Left lobe of liver (tissue), 2 donors: ENCODE data around the gene GPR78. TPM values are rescaled to one million over a fixed set of nuclear protein-coding genes. Genes with fewer than 3 reads are reported as not detected.

Experiments
- ATAC-seq: fragments of 200-7000 bp; cut with Tn5 transposase; one replicate; pipeline ENCODE4 v1.9.1; 2020; ENCODE audit warnings: mild to moderate bottlenecking, moderate library complexity
- DNase-seq: peaks from one replicate; pipeline ENCODE4 v3.0.0-alpha.2; 2020; ENCODE audit warnings: low spot score
- total RNA-seq: library from RNA; stranded (reverse); gene quantifications from one replicate; pipeline ENCODE4 v1.2.1, GENCODE V29; 2021
- donor health status: DM: no; HTN: no; CAD: no; lungs with moderate emphysema.
- donor health status: DM: no; HTN: yes; CAD: no.

Gene GPR78
- total RNA-seq, 1 donor from 2014 or later = not detected

DNA sequence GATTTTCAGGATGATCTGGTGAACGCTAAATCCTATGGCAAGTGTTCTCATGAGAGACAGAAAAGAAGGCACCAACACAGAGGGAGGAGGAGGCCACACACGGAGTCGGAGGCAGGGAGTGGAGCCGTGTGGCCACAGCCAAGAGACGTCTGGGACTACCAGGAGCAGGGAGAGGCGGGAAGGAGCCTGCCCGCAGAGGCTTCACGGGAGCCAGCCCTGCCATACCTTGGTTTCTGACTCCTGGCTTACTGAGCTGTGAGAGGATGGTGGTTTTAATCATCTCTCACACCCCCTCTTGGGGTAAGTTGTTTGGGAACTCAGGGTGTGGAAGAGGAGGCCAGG lies 33.5 kb upstream of the GPR78 start:
- ATAC-seq (no peak), DNase-seq (no peak)

DNA sequence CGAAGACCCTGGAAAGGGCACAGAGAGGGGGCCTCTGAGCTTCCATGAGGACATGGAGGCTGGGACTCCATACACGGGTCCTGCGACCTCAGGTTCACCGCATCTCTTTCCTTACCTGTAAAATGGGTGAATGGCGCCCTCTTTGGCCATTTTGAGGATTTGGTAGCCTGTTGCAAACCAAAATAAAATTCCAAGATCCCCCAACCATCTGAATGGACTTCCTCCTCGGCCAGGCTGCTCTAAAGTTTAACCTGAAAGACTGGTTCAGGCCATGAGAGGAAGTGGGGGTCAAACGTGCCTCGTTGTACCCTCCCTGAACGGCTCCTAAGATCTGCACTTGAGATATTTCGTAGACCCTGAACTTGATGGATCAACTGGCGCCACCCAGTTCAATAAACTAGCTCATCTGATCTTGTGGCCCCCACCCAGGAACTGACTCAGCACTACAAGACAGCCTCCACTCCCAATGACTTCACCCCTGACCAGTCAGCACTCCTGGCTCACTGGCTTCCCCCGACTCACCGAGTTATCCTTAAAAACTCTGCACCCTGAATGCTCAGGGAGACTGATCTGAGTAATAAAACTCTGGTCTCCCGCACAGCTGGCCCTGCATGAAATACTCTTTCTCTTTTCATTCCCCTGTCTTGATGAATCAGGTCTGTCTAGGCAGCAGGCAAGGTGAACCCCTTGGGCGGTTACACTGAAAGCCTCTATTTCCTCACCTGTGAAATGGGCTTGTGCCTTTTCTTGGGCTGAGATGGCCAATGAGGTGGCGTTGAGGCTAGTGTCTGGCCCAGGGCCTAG lies 32.9 kb upstream of the GPR78 start:
- peak; percentile 23 for ATAC-seq

DNA sequence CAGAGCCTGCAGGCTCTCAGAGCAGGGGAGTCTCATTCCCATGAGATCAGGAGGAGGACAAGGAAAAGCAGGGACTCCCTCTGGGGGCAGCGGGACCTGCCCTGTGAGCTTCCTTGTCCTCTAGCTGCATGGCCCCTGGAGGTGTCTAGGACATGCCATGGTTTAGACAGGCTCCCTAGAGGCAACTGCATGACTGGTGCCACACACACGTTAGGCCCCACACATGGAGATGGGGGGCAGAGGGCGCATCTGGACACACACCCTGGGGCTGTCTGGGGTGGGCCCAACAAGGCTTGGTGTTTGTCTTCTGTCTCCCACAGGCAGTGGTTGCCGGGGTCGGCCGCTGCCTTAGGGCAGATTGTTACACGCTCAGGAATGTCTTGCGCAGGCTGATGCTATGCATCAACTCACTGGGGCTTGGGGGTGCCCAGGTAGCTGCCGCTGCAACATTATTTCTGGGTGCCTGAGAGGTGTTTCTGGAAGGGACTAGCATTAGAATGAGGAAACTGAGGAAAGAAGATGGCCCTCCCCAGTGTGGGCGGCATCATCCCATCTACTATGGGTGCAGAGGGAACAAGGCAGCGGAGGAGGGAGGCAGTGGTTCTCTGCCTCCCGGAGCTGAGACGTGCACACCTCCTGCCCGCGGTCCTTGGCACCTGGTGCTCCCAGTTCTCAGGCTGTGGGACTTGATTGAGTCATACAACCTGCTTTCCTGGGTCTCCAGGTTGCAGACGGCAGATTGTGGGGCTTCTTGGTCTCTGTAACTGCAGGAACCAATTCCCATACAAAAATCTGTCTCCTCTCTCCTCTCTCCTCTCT lies 32.1 kb upstream of the GPR78 start:
- no peak for ATAC-seq
- DNase-seq = no peak

More for the DNA sequence above, 32.9 kb upstream of the GPR78 start:
- no peak for DNase-seq

DNA sequence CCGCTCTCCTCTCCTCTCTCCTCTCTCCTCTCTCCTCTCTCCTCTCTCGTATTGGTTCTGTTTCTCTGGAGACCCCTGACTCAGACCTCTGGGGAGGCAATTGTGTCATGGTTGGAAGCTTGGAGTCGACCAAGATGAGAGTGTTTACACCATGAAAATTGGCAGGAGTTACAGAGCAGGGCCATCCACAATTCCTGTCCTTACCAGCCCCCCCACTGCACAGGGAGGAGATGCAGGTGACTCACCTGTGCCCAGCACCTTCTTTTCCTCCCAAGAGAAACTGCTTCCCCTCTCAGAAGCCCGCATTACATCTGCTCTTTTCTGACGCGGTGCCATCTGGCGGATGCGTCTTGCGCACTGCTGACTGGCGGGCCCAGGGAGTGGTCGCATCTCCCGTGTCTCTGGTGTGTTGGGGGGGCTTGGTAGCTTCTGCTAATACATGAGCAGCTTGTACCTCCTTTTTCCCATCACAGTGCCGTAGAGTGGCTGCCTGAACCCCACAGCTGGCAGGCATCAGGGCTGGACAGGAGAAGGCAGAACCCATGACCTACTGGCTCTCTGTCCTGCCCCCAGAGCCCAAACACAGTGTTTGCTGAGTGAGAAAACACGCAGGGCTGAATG lies 31.4 kb upstream of the GPR78 start:
- DNase-seq (no peak), ATAC-seq (no peak)

DNA sequence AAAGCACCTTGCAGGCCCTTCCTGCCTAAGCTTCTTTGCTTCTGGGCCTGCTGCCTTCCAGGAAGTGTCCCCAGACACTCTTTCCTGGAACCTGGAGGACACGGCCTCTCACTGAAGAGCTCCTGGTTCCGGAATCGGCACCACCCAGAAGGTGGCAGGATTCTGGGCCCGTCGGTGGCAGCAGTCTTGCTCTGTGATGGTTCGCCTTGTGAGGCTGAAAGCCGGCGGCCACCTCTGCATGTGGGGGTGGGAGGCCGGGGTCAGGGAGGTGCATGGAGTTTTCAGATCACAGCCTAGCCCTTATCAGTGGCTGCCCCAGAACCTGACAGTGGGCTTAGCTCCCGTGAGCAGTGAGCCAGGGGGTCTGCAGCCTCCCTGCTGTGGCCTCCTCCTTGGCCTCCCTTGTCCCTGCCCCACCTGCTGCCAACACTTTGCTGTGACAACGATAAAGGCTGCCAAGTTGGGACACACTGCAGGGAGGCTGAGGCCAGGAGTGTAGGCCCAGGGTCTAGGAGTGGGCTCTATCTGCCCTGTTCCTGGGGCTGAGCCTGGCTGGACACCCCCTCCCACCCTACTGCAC lies 30.8 kb upstream of the GPR78 start:
- ATAC-seq = no peak
- DNase-seq = no peak

DNA sequence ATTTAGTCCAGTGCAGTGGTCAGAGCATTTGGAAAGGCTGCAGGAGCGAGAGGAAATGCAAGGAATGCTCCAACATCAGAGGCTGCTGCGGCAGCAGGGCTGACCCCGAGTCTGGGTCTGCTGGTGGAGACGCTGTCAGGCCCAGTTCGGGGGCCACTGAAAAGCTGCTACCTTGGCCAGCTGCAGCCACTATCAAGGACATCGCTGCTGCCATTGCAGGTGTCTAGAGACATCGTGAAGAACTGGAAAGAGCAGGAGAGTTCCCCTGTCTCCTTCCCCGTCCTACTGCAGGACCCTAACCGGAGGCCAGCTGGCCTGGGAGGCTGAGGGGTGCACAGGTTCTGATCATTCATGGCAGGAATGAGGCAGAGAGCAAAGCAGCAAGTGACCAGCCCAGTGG lies 29.5 kb upstream of the GPR78 start:
- DNase-seq = no peak
- ATAC-seq = no peak

DNA sequence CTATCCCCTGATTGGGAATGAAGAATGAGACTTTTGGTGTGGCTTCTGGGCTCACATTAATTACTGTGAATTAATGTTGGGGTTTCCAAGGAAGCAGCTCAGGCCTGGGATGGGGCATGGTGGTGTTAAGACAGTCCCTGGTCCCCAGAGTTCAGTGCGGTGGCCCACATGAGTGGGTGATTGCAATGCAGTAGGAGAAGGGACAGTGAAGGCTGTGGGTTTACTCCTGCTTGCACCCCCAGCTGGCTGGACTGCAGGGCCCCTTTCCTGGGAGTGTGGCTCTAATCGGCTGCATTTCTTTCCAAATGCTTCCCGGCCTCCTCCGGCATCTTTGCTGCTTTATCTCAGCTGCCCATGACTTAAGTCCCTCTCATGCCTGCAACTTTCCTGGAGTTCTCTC lies 28.2 kb upstream of the GPR78 start:
- ATAC-seq (no peak), DNase-seq (no peak)

DNA sequence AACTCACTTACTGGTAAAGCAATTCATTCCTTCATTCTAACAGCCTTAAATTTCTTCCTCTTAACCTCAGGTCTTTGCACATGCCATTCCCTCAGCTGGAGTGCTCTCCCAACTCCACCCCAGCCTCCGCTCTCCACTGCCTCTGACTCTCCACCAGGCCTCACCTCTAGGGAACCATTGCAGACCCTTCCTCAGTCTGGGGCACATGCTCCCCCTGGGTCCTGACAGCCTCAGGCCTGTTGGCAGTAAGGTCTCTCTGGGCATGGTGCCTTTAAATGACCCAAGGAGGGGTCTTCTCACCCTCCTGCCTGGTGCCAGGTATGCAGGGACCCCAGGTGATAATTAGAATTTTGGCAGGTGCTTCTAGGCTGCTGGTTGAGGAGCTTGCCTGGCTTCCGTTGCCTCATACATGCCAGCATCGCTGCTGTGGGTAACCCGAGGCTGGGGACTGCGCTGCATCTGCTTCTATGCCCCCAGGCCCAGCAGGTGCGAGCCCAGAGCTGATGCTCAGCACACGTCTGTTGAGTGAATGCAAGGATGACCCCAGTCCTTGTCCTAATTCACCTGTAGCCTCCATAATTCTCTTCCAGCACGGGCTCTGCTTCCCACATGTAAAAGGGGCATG lies 27.5 kb upstream of the GPR78 start:
- ATAC-seq (no peak), DNase-seq (no peak)

DNA sequence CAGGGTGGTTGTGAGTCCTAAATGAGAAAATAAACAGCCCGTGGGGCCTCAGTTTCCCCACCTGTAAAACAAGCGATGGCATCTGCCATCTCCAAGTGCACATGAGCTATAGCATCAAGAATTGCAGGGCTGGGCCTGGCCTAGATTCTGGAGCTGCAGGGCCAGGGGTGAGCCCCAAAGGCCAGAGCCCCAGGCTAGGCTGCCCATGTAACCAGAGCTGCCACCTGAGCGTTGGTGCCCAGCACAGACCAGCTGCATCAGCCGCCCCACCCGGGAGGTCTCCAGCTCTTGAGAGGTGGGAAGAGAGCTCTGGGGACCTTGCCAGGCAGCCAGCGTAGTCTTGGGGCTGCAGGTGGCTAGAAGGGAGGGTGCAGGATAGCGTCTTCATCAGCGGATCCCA lies 27.0 kb upstream of the GPR78 start:
- no peak for DNase-seq
- no peak for ATAC-seq

DNA sequence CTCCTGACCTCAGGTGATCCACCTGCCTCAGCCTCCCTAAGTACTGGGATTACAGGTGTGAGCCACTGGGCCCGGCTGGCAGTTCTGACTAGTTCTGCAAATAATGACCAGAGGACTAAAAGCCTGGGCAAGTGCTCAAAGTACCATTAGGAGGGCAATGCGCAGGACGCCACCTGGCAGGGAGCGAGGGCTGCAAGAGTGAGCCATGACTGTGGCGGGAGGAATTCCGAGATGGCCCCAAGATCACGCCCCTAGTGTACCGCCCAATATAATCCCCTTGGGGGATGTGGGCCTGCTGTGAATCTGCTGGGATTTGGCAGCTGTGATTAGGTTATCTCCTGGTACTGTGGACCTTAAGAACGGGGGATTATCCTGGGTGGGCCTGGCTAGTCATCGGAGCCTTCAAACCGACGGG lies 26.2 kb upstream of the GPR78 start:
- ATAC-seq = no peak
- DNase-seq = no peak

DNA sequence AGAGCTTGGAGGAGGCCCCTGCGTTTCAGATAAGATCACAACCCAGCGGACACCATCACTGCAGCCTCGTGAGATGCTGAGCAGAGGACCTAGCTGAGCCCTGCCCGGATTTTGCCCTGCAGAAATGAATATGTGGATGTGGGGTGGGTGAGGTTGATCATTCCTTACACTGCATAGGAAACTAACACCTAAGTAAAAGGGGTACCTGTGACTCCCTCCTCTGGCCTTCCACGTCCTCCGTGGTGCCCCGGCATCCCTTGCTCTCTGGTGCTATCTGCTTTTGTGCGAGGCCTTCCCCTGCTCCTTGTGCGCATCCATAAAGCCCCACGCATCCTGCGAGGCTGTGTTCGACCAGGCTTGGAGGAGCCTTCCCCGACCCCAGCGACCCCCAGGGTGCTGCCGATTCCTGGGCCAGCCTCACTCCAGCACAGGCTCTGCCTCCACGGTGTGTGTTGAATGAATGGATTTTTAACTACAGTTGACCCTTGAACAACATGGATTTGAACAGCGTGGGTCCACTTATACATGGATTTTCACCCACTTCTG lies 25.6 kb upstream of the GPR78 start:
- ATAC-seq (no peak), DNase-seq (no peak)

DNA sequence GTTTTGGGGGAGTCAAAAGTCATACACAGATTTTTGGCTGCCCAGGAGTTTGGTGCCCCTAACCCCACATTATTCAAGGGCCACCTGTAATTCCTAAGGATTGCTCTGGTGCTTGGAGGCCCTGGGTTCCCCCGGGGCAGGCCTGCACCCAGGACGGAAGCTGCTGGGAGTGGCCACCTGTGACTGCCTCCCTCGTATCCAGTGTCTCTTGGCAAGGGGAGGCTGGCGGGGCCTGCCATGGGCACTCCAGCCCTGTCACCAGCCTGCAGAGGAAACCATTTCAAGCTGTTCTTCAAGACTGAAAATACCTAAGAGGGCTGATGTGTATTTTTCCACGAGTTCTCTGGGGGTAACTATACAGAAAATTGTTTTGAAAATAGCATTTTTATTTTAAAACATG lies 24.5 kb upstream of the GPR78 start:
- no peak for ATAC-seq
- no peak for DNase-seq

DNA sequence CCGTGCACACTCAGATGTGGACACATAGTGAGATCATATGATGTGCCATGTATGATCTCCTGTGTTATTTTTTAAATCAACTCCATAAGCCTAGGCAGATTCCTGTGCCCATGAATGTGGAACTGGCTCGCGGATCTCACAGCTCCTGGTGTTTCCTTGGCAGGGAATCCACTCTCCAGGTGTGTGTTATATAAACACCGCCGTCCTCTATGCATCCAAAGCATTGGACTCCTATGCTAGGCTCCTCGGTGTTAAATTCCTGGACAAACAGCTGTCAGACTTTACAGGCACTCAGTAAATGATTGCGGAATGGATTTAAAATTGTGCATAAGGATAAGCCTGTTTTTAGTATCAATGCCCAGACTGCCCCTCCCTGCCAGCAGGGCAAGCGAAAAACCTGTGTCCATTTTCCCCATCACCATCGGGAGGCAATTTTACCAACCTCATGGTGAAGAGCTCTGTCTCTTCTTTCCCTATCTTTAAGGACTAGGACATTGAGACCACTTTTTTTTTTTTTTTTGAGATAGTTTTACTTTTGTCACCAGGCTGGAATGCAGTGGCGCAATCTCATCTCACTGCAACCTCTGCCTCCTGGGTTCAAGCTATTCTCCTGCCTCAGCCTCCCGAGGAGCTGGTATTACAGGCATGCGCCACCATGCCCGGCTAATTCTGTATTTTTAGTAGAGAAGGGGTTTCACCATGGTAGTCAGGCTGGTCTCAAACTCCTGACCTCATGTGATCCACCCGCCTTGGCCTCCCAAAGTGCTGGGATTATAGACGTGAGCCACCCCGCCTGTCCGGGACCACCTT lies 23.6 kb upstream of the GPR78 start:
- no peak for DNase-seq
- ATAC-seq = no peak

DNA sequence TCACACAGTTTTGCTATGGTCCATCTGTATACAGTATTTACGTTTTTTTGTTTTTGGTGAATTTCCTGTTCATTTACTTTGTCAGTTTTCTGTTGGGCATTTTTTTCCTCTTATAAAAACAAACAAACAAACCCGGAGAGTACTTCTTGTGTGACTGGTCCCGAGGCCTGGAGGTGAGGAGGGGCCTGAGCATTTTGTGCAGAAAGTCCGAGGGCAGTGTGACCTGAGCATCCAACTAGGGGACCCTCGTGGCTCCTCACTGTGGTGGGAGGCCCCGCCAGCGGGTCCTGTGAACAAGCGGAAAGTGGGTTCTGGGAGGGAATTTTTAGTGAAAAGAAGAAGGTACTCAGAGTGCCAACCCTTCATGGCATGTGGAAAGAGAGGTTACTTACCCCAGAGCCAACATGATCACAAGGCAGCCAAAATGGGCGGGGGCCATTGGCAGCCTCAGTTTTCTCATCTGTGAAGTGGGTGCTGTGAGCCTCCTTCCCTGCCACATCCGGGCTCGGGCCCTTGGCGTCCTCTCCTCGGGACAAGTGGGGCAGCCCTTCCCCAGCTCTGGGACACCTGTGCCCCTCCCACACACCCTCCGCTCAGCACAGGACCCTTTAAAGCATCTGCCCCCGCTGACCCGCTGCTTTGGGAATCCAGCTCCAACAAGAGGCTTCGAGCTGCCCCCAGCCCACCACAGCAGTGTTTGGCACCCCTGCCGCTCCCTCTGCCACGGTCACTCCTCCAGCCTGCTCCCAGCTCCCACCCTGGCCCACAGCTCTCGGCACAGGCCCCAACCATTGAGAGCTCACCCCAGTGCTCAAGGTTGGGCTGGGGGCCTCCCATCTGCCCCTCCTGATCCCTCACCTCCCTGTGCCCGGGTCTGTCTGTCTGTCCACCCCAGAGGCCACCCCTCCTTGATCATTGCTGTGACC lies 22.8 kb upstream of the GPR78 start:
- DNase-seq (no peak), ATAC-seq (no peak)

DNA sequence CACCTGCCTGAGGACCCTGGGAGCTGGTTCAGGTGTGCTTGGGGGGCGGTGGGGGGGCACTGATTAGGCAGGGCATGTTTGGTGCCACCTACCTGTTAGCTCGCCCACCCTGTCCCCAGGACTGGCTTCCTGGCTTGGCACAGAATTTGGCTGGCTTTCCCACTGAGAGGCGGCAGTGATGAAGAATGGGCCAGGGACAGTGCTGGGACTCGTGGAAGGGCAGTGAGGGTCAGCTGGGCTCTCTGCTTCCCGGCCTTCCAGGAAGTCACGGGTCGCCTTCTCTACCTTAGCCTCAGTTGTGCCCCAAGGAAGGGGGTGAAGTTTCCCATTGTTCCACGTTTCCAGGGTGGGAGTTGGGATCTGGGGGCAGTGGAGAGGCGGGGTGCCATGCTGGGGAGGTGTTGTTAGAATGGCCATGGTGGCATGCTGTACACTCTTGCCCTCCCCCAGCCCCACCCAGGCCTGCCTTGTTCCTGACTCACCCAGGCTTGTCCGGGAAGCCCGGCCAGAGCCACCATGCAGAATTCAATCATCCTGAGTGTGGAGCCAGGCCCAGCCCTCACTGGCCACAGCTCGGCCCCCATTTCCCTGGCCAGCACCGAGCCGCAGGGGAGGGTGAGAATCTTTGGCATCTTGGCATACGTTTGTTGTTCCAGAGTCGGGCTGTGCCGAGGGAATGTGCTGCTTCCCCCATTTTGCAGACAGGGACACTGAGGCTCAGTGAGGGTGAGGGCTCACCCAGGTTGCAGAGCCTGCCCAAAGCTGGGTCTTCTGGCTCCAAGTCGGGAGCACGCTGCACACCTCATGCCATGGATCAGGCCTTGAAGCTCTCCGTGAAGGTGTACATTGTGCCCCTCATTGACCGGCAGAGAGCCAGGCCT lies 21.9 kb upstream of the GPR78 start:
- DNase-seq (no peak), ATAC-seq (no peak)

DNA sequence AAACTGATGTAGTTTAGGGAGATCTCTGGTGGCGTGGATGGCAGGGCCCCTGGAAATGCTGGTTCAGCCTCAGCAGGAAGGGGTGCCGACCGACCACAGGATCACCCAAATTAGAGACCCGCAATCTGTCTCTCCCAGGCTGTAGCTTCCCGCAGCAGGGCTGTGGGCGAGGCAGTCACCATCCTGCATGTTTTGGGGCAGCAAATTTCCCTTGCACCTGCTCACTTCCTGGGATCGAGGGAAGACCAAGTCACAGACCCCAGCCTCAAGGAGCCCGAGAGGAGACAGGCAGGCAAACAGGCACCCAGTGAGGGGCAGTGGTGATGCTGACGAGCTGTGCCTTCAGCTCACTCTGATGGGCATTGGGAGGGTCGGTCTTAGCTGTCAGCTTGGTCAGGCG lies 21.2 kb upstream of the GPR78 start:
- ATAC-seq = no peak
- DNase-seq = no peak

DNA sequence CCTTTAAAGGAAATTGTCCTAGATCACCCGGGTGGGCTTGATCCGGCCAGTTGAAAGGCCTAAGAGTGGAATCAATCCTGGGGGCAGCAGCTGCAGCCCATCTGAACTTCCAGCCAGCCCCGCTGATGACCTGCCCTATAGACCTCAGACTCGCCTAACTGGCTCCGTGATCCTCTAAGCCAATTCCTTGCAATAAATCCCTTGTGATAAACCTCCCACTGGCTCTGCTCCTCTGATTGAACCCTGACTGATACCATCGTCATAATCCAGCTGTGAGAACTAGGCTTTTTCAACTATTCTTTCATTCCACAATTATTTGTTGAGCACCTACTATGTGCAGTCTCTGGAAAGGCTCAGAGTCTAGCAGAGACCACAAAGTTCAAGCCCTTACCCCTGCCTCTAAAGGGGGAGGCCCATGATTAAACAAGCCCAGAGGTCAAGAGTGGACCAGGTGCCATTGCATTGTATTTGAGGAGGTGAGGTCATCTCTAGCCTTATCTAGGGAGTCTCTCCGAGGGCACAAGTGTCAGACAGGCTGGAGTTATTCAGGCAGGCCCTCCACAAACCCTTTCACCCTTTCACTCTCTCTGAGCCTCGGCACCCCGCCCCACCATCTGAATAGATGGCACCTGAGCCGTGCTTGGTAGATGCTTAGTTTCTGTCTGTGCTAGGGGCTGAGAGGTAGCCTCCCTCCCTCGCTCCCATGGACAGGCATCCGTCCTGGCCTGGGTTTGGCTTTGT lies 20.5 kb upstream of the GPR78 start:
- ATAC-seq (no peak), DNase-seq (no peak)
